22Rv1 (cell line): ENCODE data around the gene IFRD1.

Experiments used
- ZFX ChIP-seq: fragments of 450-650 bp; IDR thresholded peaks from 2 replicates; pipeline ENCODE4 v1.6.1; 2017; ENCODE audit warnings: antibody characterized with exemption, borderline replicate concordance
- TF ChIP-seq, protein P1 (sequence below): fragments of 450-650 bp; IDR thresholded peaks from 2 replicates; pipeline ENCODE4 v1.5.1; 2017; ENCODE audit warnings: mild to moderate bottlenecking

DNA sequence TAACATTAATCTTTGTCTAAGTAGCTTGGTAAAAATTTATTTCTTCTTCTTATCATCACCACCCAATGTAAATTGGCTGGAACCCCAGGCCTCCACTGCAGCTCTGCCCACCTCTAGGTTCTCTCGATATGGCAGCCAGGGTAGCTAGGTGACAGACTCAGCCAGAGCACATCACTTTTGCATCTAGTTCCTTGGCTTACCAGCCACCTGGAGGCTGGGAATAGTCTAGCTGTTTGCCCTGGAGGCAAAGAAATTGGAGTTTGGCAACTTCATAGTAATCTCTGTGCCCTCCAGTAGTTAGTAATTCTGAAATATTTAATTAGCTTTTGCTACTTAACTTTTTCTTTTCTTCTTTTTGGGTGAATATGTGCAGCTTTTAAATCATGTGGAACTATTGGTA lies 9.4 kb downstream of the IFRD1 start:
- TF ChIP-seq, protein P1, sequence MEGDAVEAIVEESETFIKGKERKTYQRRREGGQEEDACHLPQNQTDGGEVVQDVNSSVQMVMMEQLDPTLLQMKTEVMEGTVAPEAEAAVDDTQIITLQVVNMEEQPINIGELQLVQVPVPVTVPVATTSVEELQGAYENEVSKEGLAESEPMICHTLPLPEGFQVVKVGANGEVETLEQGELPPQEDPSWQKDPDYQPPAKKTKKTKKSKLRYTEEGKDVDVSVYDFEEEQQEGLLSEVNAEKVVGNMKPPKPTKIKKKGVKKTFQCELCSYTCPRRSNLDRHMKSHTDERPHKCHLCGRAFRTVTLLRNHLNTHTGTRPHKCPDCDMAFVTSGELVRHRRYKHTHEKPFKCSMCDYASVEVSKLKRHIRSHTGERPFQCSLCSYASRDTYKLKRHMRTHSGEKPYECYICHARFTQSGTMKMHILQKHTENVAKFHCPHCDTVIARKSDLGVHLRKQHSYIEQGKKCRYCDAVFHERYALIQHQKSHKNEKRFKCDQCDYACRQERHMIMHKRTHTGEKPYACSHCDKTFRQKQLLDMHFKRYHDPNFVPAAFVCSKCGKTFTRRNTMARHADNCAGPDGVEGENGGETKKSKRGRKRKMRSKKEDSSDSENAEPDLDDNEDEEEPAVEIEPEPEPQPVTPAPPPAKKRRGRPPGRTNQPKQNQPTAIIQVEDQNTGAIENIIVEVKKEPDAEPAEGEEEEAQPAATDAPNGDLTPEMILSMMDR = no peak
- TF ChIP-seq ZFX = no peak
